Ascending aorta (tissue), 2 donors: ENCODE results near the gene PRTFDC1. TPM values are rescaled to one million over a fixed set of nuclear protein-coding genes. Genes with fewer than 3 reads are reported as not detected.

Source experiments
- DNase-seq, 2 donors: peaks; one replicate each; pipeline ENCODE4 v3.0.0-alpha.2; 2019; ENCODE audit warnings: low spot score in 2 of 2
- H3K27ac ChIP-seq, 2 donors: fragments of 200-600 bp; sonication (generic); one replicate each; pipeline ENCODE4 v1.5.1; 2016 to 2017; ENCODE audit warnings: mild to moderate bottlenecking in 1 of 2
- H3K27me3 ChIP-seq: fragments of 200-600 bp; sonication (generic); one replicate; pipeline ENCODE4 v1.5.1; 2017
- H3K36me3 ChIP-seq, 2 donors: fragments of 200-600 bp; sonication (generic); one replicate each; pipeline ENCODE4 v1.5.1; 2016
- H3K4me1 ChIP-seq, 2 donors: fragments of 200-600 bp; sonication (generic); one replicate each; pipeline ENCODE4 v1.5.1; 2016 to 2017; ENCODE audit warnings: mild to moderate bottlenecking in 1 of 2
- H3K4me3 ChIP-seq, 2 donors: fragments of 200-600 bp; sonication (generic); one replicate each; pipeline ENCODE4 v1.5.1; 2016 to 2017; ENCODE audit warnings: mild to moderate bottlenecking in 1 of 2
- H3K9me3 ChIP-seq, 2 donors: fragments of 200-600 bp; sonication (generic); one replicate each; pipeline ENCODE4 v1.5.1; 2016
- CTCF ChIP-seq, 3 experiments: fragments of 200-600 bp in 2 of 3; fragments of 450-650 bp in 1 of 3; sonication (generic) in 2 of 3; IDR thresholded peaks; one replicate each; pipeline ENCODE4 v1.5.1; 2016 to 2019; ENCODE audit warnings: antibody characterized with exemption in 3 of 3, mild to moderate bottlenecking in 1 of 3, moderate library complexity in 1 of 3
- intact Hi-C: fragments of 100-400 bp; cut with DNase I; formaldehyde crosslinking; loops from one replicate; pipeline ENCODE4 v1.15.1; 2023
- total RNA-seq: library from RNA; depleted of rRNA; stranded (reverse); fragments of >200 nt; gene quantifications from one replicate; pipeline ENCODE4 v1.1.0, GENCODE V29; 2016

Gene PRTFDC1
- total RNA-seq, 1 donor from 2014 or later: 3.6 TPM

GRCh38 chr10:24951201-24952142 is 934 bp downstream of the PRTFDC1 start:
- peaks cover 3 to 11% of the 10 kb centered on the region in 2 donors for H3K4me1 ChIP-seq
- intact Hi-C loops: loop anchor here (5.0 kb wide), 1 partner anchor 39 kb away; no protein-coding TSS in a partner anchor

GRCh38 chr10:24950439-24950838 is 2.0 kb downstream of the PRTFDC1 start:
- no peak overlapping the region for H3K27ac ChIP-seq
- H3K27me3 ChIP-seq: no peaks in the 10 kb centered on the region
- peaks cover 3 to 11% of the 10 kb centered on the region in 2 donors for H3K4me1 ChIP-seq
- H3K36me3 ChIP-seq: no peaks in the 10 kb centered on the region
- H3K9me3 ChIP-seq: no peaks in the 10 kb centered on the region
- no peak for DNase-seq
- no peak overlapping the region for H3K4me3 ChIP-seq
- TF ChIP-seq CTCF (IDR thresholded peaks at IDR 0.05): no peak
- intact Hi-C loops: loop anchor here (5.0 kb wide), 1 partner anchor 38 kb away; no protein-coding TSS in a partner anchor

More at GRCh38 chr10:24951201-24952142, 934 bp downstream of the PRTFDC1 start:
- H3K27me3 ChIP-seq: no peaks in the 10 kb centered on the region
- H3K9me3 ChIP-seq: no peaks in the 10 kb centered on the region
- H3K36me3 ChIP-seq: no peaks in the 10 kb centered on the region
- TF ChIP-seq CTCF (IDR thresholded peaks at IDR 0.05): no peak
- H3K4me3 ChIP-seq: peak overlapping the region; percentile 70 to 82
- peak overlapping the region; percentile 38 to 66 for H3K27ac ChIP-seq
- DNase-seq: no peak

GRCh38 chr10:24949616-24950015 is 2.8 kb downstream of the PRTFDC1 start:
- no peak for TF ChIP-seq CTCF (IDR thresholded peaks at IDR 0.05)
- no peaks in the 10 kb centered on the region for H3K27me3 ChIP-seq
- DNase-seq: no peak
- no peak overlapping the region for H3K4me3 ChIP-seq
- peaks cover 3 to 11% of the 10 kb centered on the region in 2 donors for H3K4me1 ChIP-seq
- no peaks in the 10 kb centered on the region for H3K36me3 ChIP-seq
- intact Hi-C loops: loop anchor here (5.0 kb wide), 1 partner anchor 37 kb away; no protein-coding TSS in a partner anchor
- H3K27ac ChIP-seq: no peak overlapping the region
- H3K9me3 ChIP-seq: no peaks in the 10 kb centered on the region

- Histone ChIP-seq H3K4me1 (peaks cover 3% of the 10 kb centered on the region in 2 donors), H3K36me3 (no peaks in the 10 kb centered on the region), H3K9me3 (no peaks in the 10 kb centered on the region), H3K27ac (no peak overlapping the region), H3K4me3 (no peak overlapping the region), H3K27me3 (no peaks in the 10 kb centered on the region)
- intact Hi-C loops: no loop called here
- DNase-seq: no peak
- TF ChIP-seq CTCF (IDR thresholded peaks at IDR 0.05): no peak
These were observed 4.9 kb downstream of the PRTFDC1 start for GRCh38 chr10:24947304-24948097.

- H3K9me3 ChIP-seq: no peaks in the 10 kb centered on the region
- intact Hi-C loops: no loop called here
- H3K4me3 ChIP-seq: no peak overlapping the region
- H3K36me3 ChIP-seq: no peaks in the 10 kb centered on the region
- TF ChIP-seq CTCF (IDR thresholded peaks at IDR 0.05): no peak
- H3K27me3 ChIP-seq: no peaks in the 10 kb centered on the region
- no peak overlapping the region for H3K27ac ChIP-seq
- DNase-seq: no peak
- H3K4me1 ChIP-seq: no peaks in the 10 kb centered on the region
These were observed 7.7 kb downstream of the PRTFDC1 start for GRCh38 chr10:24944512-24945255.
